GM12864 (cell line): Measurements from ENCODE around the gene DERA.
"Not testable (repeated sequence)": the region's sequence is repeated elsewhere in the genome, so short reads cannot be mapped to it uniquely, and the experiment has no call there.

Source experiments
- DNase-seq: peaks from one replicate; pipeline ENCODE4 v3.0.0-alpha.2; 2011; ENCODE audit warnings: low read depth
- H3K4me3 ChIP-seq: 2 replicates; pipeline ENCODE4 v1.5.1; 2011; ENCODE audit warnings: mild to moderate bottlenecking, low read depth, low read length, control low read depth
- CTCF ChIP-seq: IDR thresholded peaks from 2 replicates; pipeline ENCODE4 v1.5.1; 2011; ENCODE audit warnings: low read depth, mild to moderate bottlenecking, moderate library complexity, low read length, control low read depth, inconsistent platforms; ENCODE audit errors: missing control alignments

The DERA gene

DNA sequence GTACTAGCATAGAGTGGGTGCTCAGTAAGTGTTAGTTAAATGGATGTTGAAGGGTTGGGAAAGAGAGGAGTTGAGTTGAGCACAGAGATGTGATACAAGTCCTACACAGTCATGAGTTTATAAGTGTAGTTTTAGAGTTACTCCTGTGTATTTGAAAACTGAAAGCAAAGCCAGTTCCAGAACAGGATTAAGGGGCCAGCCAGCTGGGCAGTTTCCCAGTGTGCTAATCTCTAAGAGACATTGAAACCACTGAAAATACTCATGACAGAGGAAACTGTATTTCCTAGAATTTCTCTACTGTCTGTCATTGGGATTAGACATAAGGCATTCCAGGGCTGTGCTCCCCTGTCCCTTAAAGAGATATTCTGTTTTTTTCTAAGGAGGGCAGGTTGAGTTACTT is 101.0 kb downstream of the DERA start:
- no peak overlapping the region for H3K4me3 ChIP-seq
- no peak for DNase-seq
- no peak for TF ChIP-seq CTCF

DNA sequence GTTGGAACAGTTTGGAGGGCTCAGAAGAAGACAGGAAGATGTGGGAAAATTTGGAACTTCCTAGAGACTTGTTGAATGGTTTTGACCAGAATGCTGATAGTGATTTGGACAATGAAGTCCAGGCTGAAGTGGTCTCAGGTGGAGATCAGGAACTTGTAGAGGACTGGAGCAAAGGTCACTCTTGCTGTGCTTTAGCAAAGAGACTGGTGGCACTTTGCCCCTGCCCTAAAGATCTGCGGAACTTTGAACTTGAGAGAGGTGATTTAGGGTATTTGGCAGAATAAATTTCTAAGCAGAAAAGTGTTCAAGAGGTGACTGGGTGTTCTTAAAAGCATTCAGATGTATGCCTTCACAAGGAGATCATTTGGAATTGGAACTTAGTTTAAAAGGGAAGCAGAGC is 102.6 kb downstream of the DERA start:
- not testable (repeated sequence) for DNase-seq, H3K4me3 ChIP-seq

DNA sequence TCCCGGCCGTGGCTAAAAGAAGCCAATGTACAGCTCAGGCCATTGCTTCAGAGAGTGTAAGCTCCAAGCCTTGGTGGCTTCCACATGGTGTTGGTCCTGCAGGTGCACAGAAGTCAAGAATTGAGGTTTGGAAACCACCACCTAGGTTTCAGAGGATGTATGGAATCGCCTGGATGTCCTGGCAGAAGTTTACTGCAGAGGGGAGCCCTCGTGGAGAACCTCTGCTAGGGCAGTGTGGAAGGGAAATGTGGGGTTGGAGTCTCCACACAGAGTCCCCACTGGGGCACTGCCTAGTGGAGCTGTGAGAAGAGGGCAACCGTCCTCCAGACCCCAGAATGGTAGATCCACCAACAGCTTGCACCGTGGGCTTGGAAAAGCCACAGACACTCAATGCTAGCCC is 103.3 kb downstream of the DERA start:
- not testable (repeated sequence) for H3K4me3 ChIP-seq, DNase-seq

- no peak for TF ChIP-seq CTCF
- DNase-seq = no peak
- H3K4me3 ChIP-seq = no peak overlapping the region
These were observed 105.6 kb downstream of the DERA start for GRCh38 chr12:16016748-16017147.

- no peak for TF ChIP-seq CTCF
These were observed 107.2 kb downstream of the DERA start for GRCh38 chr12:16018306-16018705.

DNA sequence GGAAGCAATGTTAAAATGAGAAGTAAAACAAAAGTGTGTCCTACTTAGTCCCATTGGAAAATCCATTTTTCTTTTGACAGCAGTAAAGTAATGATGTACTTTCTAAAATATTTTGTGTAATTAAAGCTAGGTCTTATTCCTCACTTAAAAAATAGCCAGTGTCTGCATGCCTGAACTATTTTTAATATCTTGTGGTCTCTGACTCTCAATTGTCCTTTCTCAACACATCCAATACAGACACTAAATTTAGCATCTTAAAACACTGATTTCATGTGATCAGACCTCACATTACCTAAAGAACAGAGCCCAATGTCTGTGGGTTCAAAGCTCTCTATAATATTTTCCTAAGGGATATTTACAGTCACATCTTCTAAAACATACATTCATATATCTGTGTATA is 108.0 kb downstream of the DERA start:
- no peak for TF ChIP-seq CTCF
- H3K4me3 ChIP-seq = no peak overlapping the region
- no peak for DNase-seq

More at GRCh38 chr12:16018306-16018705, 107.2 kb downstream of the DERA start:
- H3K4me3 ChIP-seq = no peak overlapping the region
- no peak for DNase-seq

GRCh38 chr12:16020031-16020430 is 108.9 kb downstream of the DERA start:
- TF ChIP-seq CTCF = no peak
- no peak for DNase-seq

GRCh38 chr12:16021026-16021425 is 109.9 kb downstream of the DERA start:
- no peak overlapping the region for H3K4me3 ChIP-seq
- no peak for TF ChIP-seq CTCF
- no peak for DNase-seq

More at GRCh38 chr12:16020031-16020430, 108.9 kb downstream of the DERA start:
- H3K4me3 ChIP-seq = no peak overlapping the region
